GM21737 (cell line): ENCODE results near the gene BAHCC1.

Experiments
- ATAC-seq: cut with Tn5 transposase; IDR thresholded peaks from one replicate; pipeline ENCODE4 v1.9.1; 2021; ENCODE audit warnings: mild to moderate bottlenecking, moderate library complexity; ENCODE audit not compliant: unreplicated experiment

Gene BAHCC1

GRCh38 chr17:81511804-81512561, 116.7 kb downstream of the BAHCC1 start:
- no peak for ATAC-seq

GRCh38 chr17:81512562-81513371, 117.5 kb downstream of the BAHCC1 start, which contains the start of gene ACTG1:
Gene ACTG1 (minus strand): TSS chr17:81512799. CDS start chr17:81512354, 445 bp downstream.
- ATAC-seq, result peak; percentile 44

GRCh38 chr17:81513372-81513752, 118.1 kb downstream of the BAHCC1 start:
- ATAC-seq, result peak; percentile 9

GRCh38 chr17:81513753-81514488, 118.7 kb downstream of the BAHCC1 start:
- ATAC-seq, result no peak

- ATAC-seq, result no peak
Observed at GRCh38 chr17:81514489-81514738, 119.2 kb downstream of the BAHCC1 start.

GRCh38 chr17:81514739-81515529, 119.7 kb downstream of the BAHCC1 start:
- peak; percentile 12 for ATAC-seq

GRCh38 chr17:81515530-81516041, 120.3 kb downstream of the BAHCC1 start:
- ATAC-seq, result no peak
